HT1080 (cell line): ENCODE measurements around the gene SLC26A2. TPM values are rescaled to one million over a fixed set of nuclear protein-coding genes. Genes with fewer than 3 reads are reported as not detected.
A peak's percentile ranks its signal among the peaks of the same experiment; 100 is the strongest.

ENCODE experiments used
- DNase-seq: peaks from one replicate; pipeline ENCODE4 v3.0.0-alpha.2; 2015; ENCODE audit warnings: low read depth
- polyA plus RNA-seq, 2 experiments: library from polyadenylated mRNA; depleted of rRNA; stranded (reverse); fragments of >200 nt; gene quantifications; 2 replicates each; pipeline ENCODE4 v1.2.3, GENCODE V29; 2015
- total RNA-seq: library from RNA; depleted of rRNA; stranded (reverse); fragments of >200 nt; shearing (Covaris generic); gene quantifications from 2 replicates; pipeline ENCODE4 v1.2.3, GENCODE V29; 2014; rRNA removed

Gene SLC26A2
- 16.1 and 19.5 TPM in 2 replicates for total RNA-seq
- polyA plus RNA-seq (2015; cell fraction: cytosol; rRNA removed) = 5.2 and 7.5 TPM in 2 replicates
- 9.5 and 10.5 TPM in 2 replicates for polyA plus RNA-seq (2015; cell fraction: nucleus; rRNA removed)

GRCh38 chr5:149960272-149961185 lies at the start of gene SLC26A2:
SLC26A2 (plus strand) TSS chr5:149960758; CDS start chr5:149977653, 16,895 bp downstream.
- DNase-seq = peak; percentile 98

GRCh38 chr5:149911031-149911430 lies 49.5 kb upstream of the SLC26A2 start:
- DNase-seq = no peak

- no peak for DNase-seq
Observed at GRCh38 chr5:149912226-149912871, 48.2 kb upstream of the SLC26A2 start.

- DNase-seq = peak; percentile 55
Observed at GRCh38 chr5:149913436-149914419, 46.8 kb upstream of the SLC26A2 start.

- peak; percentile 34 for DNase-seq
Observed at GRCh38 chr5:149915392-149916260, 44.9 kb upstream of the SLC26A2 start.

- no peak for DNase-seq
Observed at GRCh38 chr5:149916334-149917072, 44.1 kb upstream of the SLC26A2 start.

- no peak for DNase-seq
Observed at GRCh38 chr5:149917073-149917676, 43.4 kb upstream of the SLC26A2 start.

GRCh38 chr5:149921597-149921996 lies 39.0 kb upstream of the SLC26A2 start:
- no peak for DNase-seq

GRCh38 chr5:149922950-149923349 lies 37.6 kb upstream of the SLC26A2 start:
- DNase-seq = no peak

- DNase-seq = no peak
Observed at GRCh38 chr5:149924486-149924885, 36.1 kb upstream of the SLC26A2 start.

- no peak for DNase-seq
Observed at GRCh38 chr5:149930043-149930748, 30.4 kb upstream of the SLC26A2 start.

- DNase-seq = no peak
Observed at GRCh38 chr5:149930749-149931574, 29.6 kb upstream of the SLC26A2 start.

GRCh38 chr5:149931992-149932436 lies 28.5 kb upstream of the SLC26A2 start:
- DNase-seq = no peak

- no peak for DNase-seq
Observed at GRCh38 chr5:149932445-149933350, 27.9 kb upstream of the SLC26A2 start.

- DNase-seq = no peak
Observed at GRCh38 chr5:149935431-149935901, 25.1 kb upstream of the SLC26A2 start.
